IPS-20b (cell line): ENCODE data around the gene RRAD.
"Not testable (repeated sequence)": the region's sequence is repeated elsewhere in the genome, so short reads cannot be mapped to it uniquely, and the experiment has no call there.

Source experiments
- H3K27ac ChIP-seq: one replicate; pipeline ENCODE4 v1.5.1; 2013; ENCODE audit warnings: low read length
- H3K27me3 ChIP-seq: 2 replicates; pipeline ENCODE4 v1.6.1; 2013; ENCODE audit warnings: mild to moderate bottlenecking, low read length, inconsistent platforms; ENCODE audit not compliant: insufficient read depth
- H3K36me3 ChIP-seq: 2 replicates; pipeline ENCODE4 v1.6.1; 2013; ENCODE audit warnings: low read depth, mild to moderate bottlenecking, inconsistent platforms, low read length, moderate library complexity; ENCODE audit not compliant: insufficient read depth
- H3K4me1 ChIP-seq: 2 replicates; pipeline ENCODE4 v1.6.1; 2013; ENCODE audit warnings: mild to moderate bottlenecking, control low read depth, inconsistent platforms, low read length, moderate library complexity; ENCODE audit not compliant: insufficient read depth
- H3K4me3 ChIP-seq: 2 replicates; pipeline ENCODE4 v1.5.1; 2013; ENCODE audit warnings: mild to moderate bottlenecking, low read length, inconsistent platforms
- H3K9ac ChIP-seq: 2 replicates; pipeline ENCODE4 v1.6.1; 2013; ENCODE audit warnings: low read depth, mild to moderate bottlenecking, inconsistent platforms, low read length, moderate library complexity
- H3K9me3 ChIP-seq: 2 replicates; pipeline ENCODE4 v1.6.1; 2013; ENCODE audit warnings: mild to moderate bottlenecking, low read depth, low read length, inconsistent platforms; ENCODE audit not compliant: insufficient read depth

RRAD gene

GRCh38 chr16:66925322-66925840 lies at the start of gene RRAD:
Gene RRAD (minus strand): TSS chr16:66925535. CDS start chr16:66925179, 356 bp downstream.
- Histone ChIP-seq H3K36me3 (no peaks in the 10 kb centered on the region), H3K27ac (no peak within 1 kb of the TSS), H3K9ac (no peak within 1 kb of the TSS), H3K4me3 (peak within 1 kb of the TSS; percentile 47; the same call in 1 of the 2 replicates), H3K9me3 (no peaks in the 10 kb centered on the region), H3K4me1 (no peaks in the 10 kb centered on the region), H3K27me3 (peaks cover 60% of the 10 kb centered on the region)

- H3K27me3 ChIP-seq, H3K27ac ChIP-seq, H3K36me3 ChIP-seq, H3K4me3 ChIP-seq, H3K9ac ChIP-seq, H3K4me1 ChIP-seq, H3K9me3 ChIP-seq: not testable (repeated sequence)
These were observed 49.6 kb upstream of the RRAD start for GRCh38 chr16:66974932-66975246.

- not testable (repeated sequence) for H3K4me3 ChIP-seq, H3K4me1 ChIP-seq, H3K36me3 ChIP-seq, H3K9me3 ChIP-seq, H3K27ac ChIP-seq, H3K27me3 ChIP-seq, H3K9ac ChIP-seq
These were observed 49.0 kb upstream of the RRAD start for GRCh38 chr16:66974156-66974931.

- no peaks in the 10 kb centered on the region for H3K9me3 ChIP-seq
- no peaks in the 10 kb centered on the region for H3K36me3 ChIP-seq
- H3K9ac ChIP-seq, result no peak overlapping the region
- no peaks in the 10 kb centered on the region for H3K4me1 ChIP-seq
- H3K27me3 ChIP-seq, result peaks cover 7% of the 10 kb centered on the region
- H3K27ac ChIP-seq, result no peak overlapping the region
- H3K4me3 ChIP-seq, result no peak overlapping the region
These were observed 48.4 kb upstream of the RRAD start for GRCh38 chr16:66973716-66974115.

- H3K9me3 ChIP-seq, result no peaks in the 10 kb centered on the region
- no peak overlapping the region for H3K4me3 ChIP-seq
- H3K4me1 ChIP-seq, result no peaks in the 10 kb centered on the region
- H3K9ac ChIP-seq, result no peak overlapping the region
- peaks cover 2% of the 10 kb centered on the region for H3K27me3 ChIP-seq
- H3K27ac ChIP-seq, result no peak overlapping the region
- H3K36me3 ChIP-seq, result no peaks in the 10 kb centered on the region
These were observed 47.6 kb upstream of the RRAD start for GRCh38 chr16:66972983-66973382.

GRCh38 chr16:66970775-66971720 lies 45.7 kb upstream of the RRAD start:
- Histone ChIP-seq H3K27me3 (no peaks in the 10 kb centered on the region; the same call in 1 of the 2 replicates), H3K9ac (no peak overlapping the region), H3K36me3 (no peaks in the 10 kb centered on the region), H3K4me3 (no peak overlapping the region), H3K4me1 (no peaks in the 10 kb centered on the region), H3K27ac (no peak overlapping the region), H3K9me3 (no peaks in the 10 kb centered on the region)

- no peaks in the 10 kb centered on the region; the same call in 1 of the 2 replicates for H3K27me3 ChIP-seq
- no peaks in the 10 kb centered on the region for H3K4me1 ChIP-seq
- no peaks in the 10 kb centered on the region for H3K9me3 ChIP-seq
- no peak overlapping the region for H3K4me3 ChIP-seq
- H3K27ac ChIP-seq, result no peak overlapping the region
- H3K36me3 ChIP-seq, result no peaks in the 10 kb centered on the region
- no peak overlapping the region for H3K9ac ChIP-seq
These were observed 43.5 kb upstream of the RRAD start for GRCh38 chr16:66968847-66969246.

- H3K27me3 ChIP-seq, result no peaks in the 10 kb centered on the region
- H3K9me3 ChIP-seq, result no peaks in the 10 kb centered on the region
- H3K4me1 ChIP-seq, result no peaks in the 10 kb centered on the region
- H3K9ac ChIP-seq, result no peak overlapping the region
- no peak overlapping the region for H3K27ac ChIP-seq
- no peaks in the 10 kb centered on the region for H3K36me3 ChIP-seq
- no peak overlapping the region for H3K4me3 ChIP-seq
These were observed 38.7 kb upstream of the RRAD start for GRCh38 chr16:66964049-66964448.

- Histone ChIP-seq H3K27me3 (no peaks in the 10 kb centered on the region), H3K36me3 (no peaks in the 10 kb centered on the region), H3K27ac (no peak overlapping the region), H3K4me3 (no peak overlapping the region), H3K9me3 (no peaks in the 10 kb centered on the region), H3K4me1 (no peaks in the 10 kb centered on the region), H3K9ac (no peak overlapping the region)
These were observed 36.6 kb upstream of the RRAD start for GRCh38 chr16:66961914-66962313.

- Histone ChIP-seq H3K4me1 (no peaks in the 10 kb centered on the region), H3K27me3 (no peaks in the 10 kb centered on the region), H3K9ac (peak within 1 kb of the TSS; percentile 57; the same call in 1 of the 2 replicates), H3K9me3 (no peaks in the 10 kb centered on the region), H3K27ac (no peak within 1 kb of the TSS), H3K36me3 (no peaks in the 10 kb centered on the region), H3K4me3 (peak within 1 kb of the TSS; percentile 61)
These were observed 35.9 kb upstream of the RRAD start, which contains the start of gene CES3 for GRCh38 chr16:66961065-66961744. Gene CES3 (plus strand): TSS chr16:66961266. CDS start chr16:66961308, 42 bp downstream.

- no peaks in the 10 kb centered on the region for H3K36me3 ChIP-seq
- H3K9ac ChIP-seq, result no peak overlapping the region
- H3K27ac ChIP-seq, result no peak overlapping the region
- no peaks in the 10 kb centered on the region for H3K9me3 ChIP-seq
- no peaks in the 10 kb centered on the region for H3K4me1 ChIP-seq
- H3K4me3 ChIP-seq, result no peak overlapping the region
- H3K27me3 ChIP-seq, result no peaks in the 10 kb centered on the region
These were observed 34.9 kb upstream of the RRAD start for GRCh38 chr16:66960270-66960669.
